DND-41 (cell line): ENCODE results near the gene ZNF750.

Experiments
- ATAC-seq: fragments of 200-7000 bp; cut with Tn5 transposase; 3 replicates; pipeline ENCODE4 v1.9.1; 2021; ENCODE audit warnings: low read depth; ENCODE audit not compliant: insufficient read depth
- DNase-seq: peaks from one replicate; pipeline ENCODE4 v3.0.0-alpha.2; 2020
- H2AFZ ChIP-seq: 2 replicates; pipeline ENCODE4 v1.6.0; 2012; ENCODE audit warnings: low read depth, low read length
- H3K27ac ChIP-seq: 2 replicates; pipeline ENCODE4 v1.5.1; 2012; ENCODE audit warnings: low read length, inconsistent platforms
- H3K27me3 ChIP-seq: fragments of 200-600 bp; sonication (generic); 2 replicates; pipeline ENCODE4 v1.6.0; 2012; ENCODE audit warnings: low read length, mild to moderate bottlenecking, inconsistent platforms; ENCODE audit not compliant: insufficient read depth, poor library complexity
- H3K36me3 ChIP-seq: 2 replicates; pipeline ENCODE4 v1.5.1; 2012; ENCODE audit warnings: low read length, inconsistent platforms; ENCODE audit not compliant: insufficient read depth
- H3K4me1 ChIP-seq: 2 replicates; pipeline ENCODE4 v1.5.1; 2012; ENCODE audit warnings: mild to moderate bottlenecking, low read length; ENCODE audit not compliant: insufficient read depth
- H3K4me2 ChIP-seq: 2 replicates; pipeline ENCODE4 v1.6.0; 2012; ENCODE audit warnings: mild to moderate bottlenecking, moderate library complexity, low read length, inconsistent platforms; ENCODE audit not compliant: insufficient read depth
- H3K4me3 ChIP-seq, 2 experiments: fragments of 200-600 bp in 1 of 2; shearing (Covaris generic) in 1 of 2; 2 replicates each; pipeline ENCODE4 v1.5.1; 2012 to 2016; ENCODE audit warnings: inconsistent platforms in 2 of 2, low read length in 2 of 2, mild to moderate bottlenecking in 2 of 2, low read depth in 1 of 2, moderate library complexity in 1 of 2
- H3K79me2 ChIP-seq: 2 replicates; pipeline ENCODE4 v1.6.0; 2012; ENCODE audit warnings: low read length, inconsistent platforms; ENCODE audit not compliant: insufficient read depth
- H3K9ac ChIP-seq: 2 replicates; pipeline ENCODE4 v1.6.0; 2012; ENCODE audit warnings: low read depth, mild to moderate bottlenecking, inconsistent platforms, low read length, moderate library complexity
- H3K9me3 ChIP-seq: 2 replicates; pipeline ENCODE4 v1.5.1; 2012; ENCODE audit warnings: low read length, moderate library complexity, mild to moderate bottlenecking, inconsistent platforms; ENCODE audit not compliant: insufficient read depth, severe bottlenecking
- H4K20me1 ChIP-seq: 2 replicates; pipeline ENCODE4 v1.6.0; 2012; ENCODE audit warnings: low read length; ENCODE audit not compliant: insufficient read depth
- EZH2 ChIP-seq: IDR thresholded peaks from 3 replicates; pipeline ENCODE4 v1.6.1; 2012; ENCODE audit warnings: borderline replicate concordance, low read depth, mild to moderate bottlenecking, moderate library complexity, low read length, inconsistent platforms; ENCODE audit not compliant: severe bottlenecking
- TF ChIP-seq, protein P1 (sequence below): IDR thresholded peaks from 2 replicates; pipeline ENCODE4 v1.5.1; 2012; ENCODE audit warnings: borderline replicate concordance, low read length, moderate library complexity, mild to moderate bottlenecking; ENCODE audit not compliant: poor library complexity, severe bottlenecking; ENCODE audit errors: extremely low read depth

The ZNF750 gene

DNA sequence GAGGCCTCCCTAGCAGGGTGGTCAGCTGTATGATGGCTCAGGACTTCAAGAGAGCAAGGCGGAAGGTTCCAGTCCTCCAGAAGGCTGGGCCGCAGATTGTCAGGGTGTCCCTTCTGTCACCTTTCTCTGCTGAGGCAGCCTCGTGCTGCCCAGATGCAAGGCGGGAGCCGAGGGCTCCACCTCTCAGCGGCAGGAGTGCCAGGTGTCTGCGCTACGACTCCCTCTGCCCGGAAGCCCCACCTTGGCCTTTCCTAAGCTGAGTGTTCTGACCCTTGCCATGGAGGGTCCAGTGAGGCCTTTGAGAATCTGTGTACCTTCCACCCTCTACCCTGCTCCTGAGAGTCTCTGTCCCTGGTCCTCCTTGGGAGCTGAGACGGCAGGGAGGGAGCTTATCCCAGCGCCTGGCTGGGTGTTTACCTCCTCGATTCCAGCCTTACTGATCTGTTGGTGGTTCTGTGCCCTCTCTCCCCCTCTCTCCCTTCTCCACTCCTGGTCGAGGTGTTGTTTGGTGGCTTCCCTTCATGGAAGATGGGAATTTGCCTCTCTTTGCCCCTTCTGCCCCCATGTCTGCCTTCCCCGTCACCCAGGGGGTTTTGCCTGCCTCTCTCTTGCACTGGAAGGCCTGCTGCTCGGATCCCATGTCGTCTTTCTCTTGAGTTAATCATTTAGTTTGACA, 2.2 kb upstream of the ZNF750 start:
- Histone ChIP-seq H3K27me3 (no peaks in the 10 kb centered on the region), H3K4me1 (peaks cover 3% of the 10 kb centered on the region; the same call in 1 of the 2 replicates), H2AFZ (no peak overlapping the region), H3K4me3 (no peak overlapping the region), H3K4me2 (no peak overlapping the region), H4K20me1 (0 out of 2 replicates have a peak, but pooled peaks cover 3% of the 10 kb centered on the region), H3K9ac (no peak overlapping the region), H3K27ac (no peak overlapping the region), H3K79me2 (peaks cover 12% of the 10 kb centered on the region; the same call in 1 of the 2 replicates), H3K36me3 (peaks cover 24% of the 10 kb centered on the region), H3K9me3 (no peaks in the 10 kb centered on the region)
- TF ChIP-seq EZH2: no peak
- TF ChIP-seq, protein P1, sequence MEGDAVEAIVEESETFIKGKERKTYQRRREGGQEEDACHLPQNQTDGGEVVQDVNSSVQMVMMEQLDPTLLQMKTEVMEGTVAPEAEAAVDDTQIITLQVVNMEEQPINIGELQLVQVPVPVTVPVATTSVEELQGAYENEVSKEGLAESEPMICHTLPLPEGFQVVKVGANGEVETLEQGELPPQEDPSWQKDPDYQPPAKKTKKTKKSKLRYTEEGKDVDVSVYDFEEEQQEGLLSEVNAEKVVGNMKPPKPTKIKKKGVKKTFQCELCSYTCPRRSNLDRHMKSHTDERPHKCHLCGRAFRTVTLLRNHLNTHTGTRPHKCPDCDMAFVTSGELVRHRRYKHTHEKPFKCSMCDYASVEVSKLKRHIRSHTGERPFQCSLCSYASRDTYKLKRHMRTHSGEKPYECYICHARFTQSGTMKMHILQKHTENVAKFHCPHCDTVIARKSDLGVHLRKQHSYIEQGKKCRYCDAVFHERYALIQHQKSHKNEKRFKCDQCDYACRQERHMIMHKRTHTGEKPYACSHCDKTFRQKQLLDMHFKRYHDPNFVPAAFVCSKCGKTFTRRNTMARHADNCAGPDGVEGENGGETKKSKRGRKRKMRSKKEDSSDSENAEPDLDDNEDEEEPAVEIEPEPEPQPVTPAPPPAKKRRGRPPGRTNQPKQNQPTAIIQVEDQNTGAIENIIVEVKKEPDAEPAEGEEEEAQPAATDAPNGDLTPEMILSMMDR: no peak
- DNase-seq: no peak
- ATAC-seq: no peak; the same call in 2 of the 3 replicates

GRCh38 chr17:82840431-82840831, 609 bp upstream of the ZNF750 start:
- no peaks in the 10 kb centered on the region for H3K9me3 ChIP-seq
- H3K4me1 ChIP-seq: no peaks in the 10 kb centered on the region
- H3K27ac ChIP-seq: no peak overlapping the region
- no peak overlapping the region for H3K9ac ChIP-seq
- H3K4me3 ChIP-seq: no peak overlapping the region
- peaks cover 26% of the 10 kb centered on the region for H3K36me3 ChIP-seq
- 0 out of 2 replicates have a peak, but pooled peaks cover 3% of the 10 kb centered on the region for H4K20me1 ChIP-seq
- H3K4me2 ChIP-seq: no peak overlapping the region
- DNase-seq: no peak
- no peaks in the 10 kb centered on the region for H3K27me3 ChIP-seq
- no peak for ATAC-seq
- H2AFZ ChIP-seq: no peak overlapping the region
- peaks cover 6% of the 10 kb centered on the region; the same call in 1 of the 2 replicates for H3K79me2 ChIP-seq
- no peak for TF ChIP-seq EZH2
- TF ChIP-seq, protein P1: no peak

GRCh38 chr17:82838386-82839063, 1.3 kb downstream of the ZNF750 start:
- ATAC-seq (no peak), DNase-seq (no peak)
- Histone ChIP-seq H4K20me1 (0 out of 2 replicates have a peak, but pooled peaks cover 3% of the 10 kb centered on the region), H3K79me2 (no peaks in the 10 kb centered on the region), H3K27me3 (no peaks in the 10 kb centered on the region), H3K36me3 (peaks cover 31% of the 10 kb centered on the region), H2AFZ (no peak overlapping the region), H3K27ac (no peak overlapping the region), H3K4me2 (no peak overlapping the region), H3K9me3 (no peaks in the 10 kb centered on the region), H3K4me3 (no peak overlapping the region), H3K9ac (no peak overlapping the region), H3K4me1 (no peaks in the 10 kb centered on the region)
- TF ChIP-seq EZH2: no peak
- TF ChIP-seq, protein P1: no peak
